Activated effector memory CD4-positive, alpha-beta T cell treated with Interleukin-2 at 50 U/mL for 16 hours (primary cell): ENCODE results near the gene SH3RF3.
"Not testable (repeated sequence)": the region's sequence is repeated elsewhere in the genome, so short reads cannot be mapped to it uniquely, and the experiment has no call there.

Experiments
- DNase-seq: peaks from one replicate; pipeline ENCODE4 v3.0.0-alpha.2; 2020

Gene SH3RF3

GRCh38 chr2:109204412-109204811, 75.4 kb downstream of the SH3RF3 start:
- DNase-seq = no peak

GRCh38 chr2:109205447-109205846, 76.4 kb downstream of the SH3RF3 start:
- DNase-seq = no peak

- DNase-seq = no peak
Observed at GRCh38 chr2:109206569-109207146, 77.7 kb downstream of the SH3RF3 start.

GRCh38 chr2:109207176-109207575, 78.2 kb downstream of the SH3RF3 start:
- no peak for DNase-seq

GRCh38 chr2:109208071-109208950, 79.3 kb downstream of the SH3RF3 start:
- DNase-seq = no peak

- no peak for DNase-seq
Observed at GRCh38 chr2:109208951-109209335, 79.9 kb downstream of the SH3RF3 start.

- DNase-seq = no peak
Observed at GRCh38 chr2:109209412-109209811, 80.4 kb downstream of the SH3RF3 start.

GRCh38 chr2:109209941-109210340, 80.9 kb downstream of the SH3RF3 start:
- DNase-seq = no peak

GRCh38 chr2:109210431-109211200, 81.6 kb downstream of the SH3RF3 start:
- no peak for DNase-seq

- no peak for DNase-seq
Observed at GRCh38 chr2:109211315-109211714, 82.3 kb downstream of the SH3RF3 start.

- no peak for DNase-seq
Observed at GRCh38 chr2:109212836-109213563, 84.0 kb downstream of the SH3RF3 start.

GRCh38 chr2:109213646-109214433, 84.8 kb downstream of the SH3RF3 start:
- DNase-seq = peak; percentile 20

- DNase-seq = no peak
Observed at GRCh38 chr2:109214651-109215371, 85.8 kb downstream of the SH3RF3 start.

GRCh38 chr2:109215866-109216265, 86.9 kb downstream of the SH3RF3 start:
- DNase-seq = no peak

- DNase-seq = no peak
Observed at GRCh38 chr2:109216332-109216731, 87.3 kb downstream of the SH3RF3 start.

- no peak for DNase-seq
Observed at GRCh38 chr2:109217362-109218086, 88.5 kb downstream of the SH3RF3 start.

GRCh38 chr2:109218087-109218791, 89.2 kb downstream of the SH3RF3 start:
- no peak for DNase-seq

GRCh38 chr2:109218792-109219126, 89.8 kb downstream of the SH3RF3 start:
- DNase-seq = no peak

- DNase-seq = no peak
Observed at GRCh38 chr2:109220860-109221259, 91.9 kb downstream of the SH3RF3 start.

GRCh38 chr2:109221316-109221715, 92.3 kb downstream of the SH3RF3 start:
- not testable (repeated sequence) for DNase-seq
